Sigmoid colon (tissue), 7 donors: ENCODE results near the gene TMEM140. TPM values are rescaled to one million over a fixed set of nuclear protein-coding genes. Genes with fewer than 3 reads are reported as not detected.

Source experiments
- DNase-seq: peaks from one replicate; pipeline ENCODE4 v3.0.0-alpha.2; 2019
- H3K27ac ChIP-seq, 4 donors: fragments of 200-600 bp; sonication (generic); one replicate each; pipeline ENCODE4 v1.5.1; 2016 to 2019; ENCODE audit warnings: mild to moderate bottlenecking in 1 of 4
- H3K27me3 ChIP-seq, 3 donors: fragments of 200-600 bp; sonication (generic); one replicate each; pipeline ENCODE4 v1.5.1; 2019; ENCODE audit warnings: mild to moderate bottlenecking in 1 of 3
- H3K36me3 ChIP-seq, 4 donors: fragments of 200-600 bp; sonication (generic); one replicate each; pipeline ENCODE4 v1.5.1; 2016 to 2019
- H3K4me1 ChIP-seq, 4 donors: fragments of 200-600 bp; sonication (generic); one replicate each; pipeline ENCODE4 v1.5.1; 2017 to 2019
- H3K4me3 ChIP-seq, 4 donors: fragments of 200-600 bp; sonication (generic); one replicate each; pipeline ENCODE4 v1.5.1; 2017 to 2019; ENCODE audit warnings: mild to moderate bottlenecking in 2 of 4, moderate library complexity in 1 of 4
- H3K9me3 ChIP-seq, 4 donors: fragments of 200-600 bp in 3 of 4; sonication (generic) in 3 of 4; one replicate each; pipeline versions ENCODE4 v1.5.1 to v1.6.1; 2013 to 2019
- EP300 ChIP-seq, 4 donors: sonication (generic); formaldehyde crosslinking; IDR thresholded peaks; one replicate each; pipeline ENCODE4 v1.6.1; 2017; ENCODE audit warnings: antibody characterized with exemption in 4 of 4
- POLR2A ChIP-seq, 2 donors: fragments of 450-650 bp; IDR thresholded peaks; one replicate each; pipeline ENCODE4 v1.6.1; 2016; ENCODE audit warnings: antibody characterized with exemption in 2 of 2, mild to moderate bottlenecking in 2 of 2, moderate library complexity in 2 of 2
- POLR2AphosphoS5 ChIP-seq, 4 donors: sonication (generic); formaldehyde crosslinking; IDR thresholded peaks; one replicate each; pipeline ENCODE4 v1.6.1; 2017; ENCODE audit warnings: antibody characterized with exemption in 4 of 4
- WGBS, 2 donors: extraction: QIAGEN DNeasy Blood & Tissue Kit; methylation state at CpG; one replicate each; pipeline ENCODE4 v1.1.7; 2013; 5-methylcytosine and 5-hydroxymethylcytosine counted together
- intact Hi-C: fragments of 100-400 bp; cut with DNase I; formaldehyde crosslinking; loops from one replicate; pipeline ENCODE4 v1.15.1; 2023
- polyA plus RNA-seq, 3 donors: library from polyadenylated mRNA; stranded (reverse); fragments of 200-250 nt; gene quantifications; one replicate each; pipeline ENCODE4 v1.2.3, GENCODE V29; 2013
- total RNA-seq, 4 donors: library from RNA; depleted of rRNA; stranded (reverse); fragments of >200 nt; gene quantifications; one replicate each; pipeline ENCODE4 v1.1.0, GENCODE V29; 2016
- TF ChIP-seq, protein P1 (sequence below), 4 experiments: fragments of 450-650 bp in 3 of 4; fragments of 200-600 bp in 1 of 4; IDR thresholded peaks; one replicate each; pipeline ENCODE4 v1.5.1; 2016 to 2019; ENCODE audit warnings: antibody characterized with exemption in 4 of 4, mild to moderate bottlenecking in 3 of 4, moderate library complexity in 2 of 4
- donor health status: healthy with polysubstance abuse.
- donor health status: Bipolar disorder and iron deficiency.
- donor health status: healthy.

Gene TMEM140
- total and polyA plus RNA-seq, 7 donors = 5.4 to 29.6 (median 18.3) TPM

DNA sequence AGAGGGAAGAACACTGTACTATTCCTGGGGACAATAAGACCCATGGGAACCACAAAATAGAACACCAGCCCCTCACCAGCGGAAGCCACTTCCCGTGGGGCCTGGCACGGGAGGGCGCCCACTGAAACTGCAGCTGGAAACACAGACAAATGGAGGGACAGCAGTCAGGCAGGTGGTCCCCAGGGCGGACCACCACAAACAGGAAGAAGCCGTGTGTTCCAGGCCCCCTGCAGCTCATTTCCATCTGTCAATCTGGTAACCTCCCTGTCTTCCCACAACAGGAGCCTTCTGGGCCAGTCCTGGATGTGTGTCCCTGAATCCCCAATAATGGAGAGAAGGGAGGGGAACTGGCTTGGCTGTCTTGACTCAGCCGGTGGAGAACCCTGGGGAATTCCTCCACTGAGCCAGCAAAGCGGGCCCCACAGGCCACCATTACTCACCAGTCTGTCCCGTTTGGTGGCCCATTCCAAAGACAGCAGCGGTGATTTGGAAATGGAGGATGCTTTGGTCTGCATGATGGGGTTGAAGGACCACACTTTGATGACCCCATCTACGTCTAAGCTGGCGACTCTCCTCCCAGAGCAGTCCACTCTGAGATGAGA is 46.7 kb downstream of the TMEM140 start:
- Histone ChIP-seq H3K27me3 (no peaks in the 10 kb centered on the region), H3K4me1 (no peaks in the 10 kb centered on the region), H3K4me3 (no peak overlapping the region), H3K27ac (peak overlapping the region in 1 of 4 donors; percentile 81), H3K36me3 (peaks cover 15 to 84% (median 42%) of the 10 kb centered on the region in 4 donors), H3K9me3 (no peaks in the 10 kb centered on the region)
- TF ChIP-seq EP300 (IDR thresholded peaks at IDR 0.05) (no peak), POLR2AphosphoS5 (IDR thresholded peaks at IDR 0.05) (no peak), POLR2A (IDR thresholded peaks at IDR 0.05) (no peak)
- TF ChIP-seq, protein P1, sequence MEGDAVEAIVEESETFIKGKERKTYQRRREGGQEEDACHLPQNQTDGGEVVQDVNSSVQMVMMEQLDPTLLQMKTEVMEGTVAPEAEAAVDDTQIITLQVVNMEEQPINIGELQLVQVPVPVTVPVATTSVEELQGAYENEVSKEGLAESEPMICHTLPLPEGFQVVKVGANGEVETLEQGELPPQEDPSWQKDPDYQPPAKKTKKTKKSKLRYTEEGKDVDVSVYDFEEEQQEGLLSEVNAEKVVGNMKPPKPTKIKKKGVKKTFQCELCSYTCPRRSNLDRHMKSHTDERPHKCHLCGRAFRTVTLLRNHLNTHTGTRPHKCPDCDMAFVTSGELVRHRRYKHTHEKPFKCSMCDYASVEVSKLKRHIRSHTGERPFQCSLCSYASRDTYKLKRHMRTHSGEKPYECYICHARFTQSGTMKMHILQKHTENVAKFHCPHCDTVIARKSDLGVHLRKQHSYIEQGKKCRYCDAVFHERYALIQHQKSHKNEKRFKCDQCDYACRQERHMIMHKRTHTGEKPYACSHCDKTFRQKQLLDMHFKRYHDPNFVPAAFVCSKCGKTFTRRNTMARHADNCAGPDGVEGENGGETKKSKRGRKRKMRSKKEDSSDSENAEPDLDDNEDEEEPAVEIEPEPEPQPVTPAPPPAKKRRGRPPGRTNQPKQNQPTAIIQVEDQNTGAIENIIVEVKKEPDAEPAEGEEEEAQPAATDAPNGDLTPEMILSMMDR (IDR thresholded peaks at IDR 0.05) = no peak
- 86 to 94% methylated on average over 12 of the region's 12 CpGs for WGBS, 2 donors
- intact Hi-C loops = no loop called here
- no peak for DNase-seq

GRCh38 chr7:135195156-135195555 is 47.3 kb downstream of the TMEM140 start:
- TF ChIP-seq POLR2A (IDR thresholded peaks at IDR 0.05) (no peak), EP300 (IDR thresholded peaks at IDR 0.05) (no peak), POLR2AphosphoS5 (IDR thresholded peaks at IDR 0.05) (no peak)
- TF ChIP-seq, protein P1 (IDR thresholded peaks at IDR 0.05) = no peak
- Histone ChIP-seq H3K9me3 (no peaks in the 10 kb centered on the region), H3K36me3 (peaks cover 15 to 88% (median 42%) of the 10 kb centered on the region in 4 donors), H3K27ac (peak overlapping the region in 1 of 4 donors; percentile 81), H3K4me1 (no peaks in the 10 kb centered on the region), H3K4me3 (no peak overlapping the region), H3K27me3 (no peaks in the 10 kb centered on the region)
- no peak for DNase-seq
- intact Hi-C loops = no loop called here
- 92 to 96% methylated on average over 4 of the region's 4 CpGs for WGBS, 2 donors

- TF ChIP-seq, protein P1 (IDR thresholded peaks at IDR 0.05) = no peak
- no peak for TF ChIP-seq EP300 (IDR thresholded peaks at IDR 0.05)
- TF ChIP-seq POLR2AphosphoS5 (IDR thresholded peaks at IDR 0.05) = no peak
- no peak for TF ChIP-seq POLR2A (IDR thresholded peaks at IDR 0.05)
- intact Hi-C loops = no loop called here
- Histone ChIP-seq H3K4me1 (no peaks in the 10 kb centered on the region), H3K9me3 (no peaks in the 10 kb centered on the region), H3K27ac (no peak overlapping the region), H3K27me3 (no peaks in the 10 kb centered on the region), H3K4me3 (no peak overlapping the region), H3K36me3 (peaks cover 15 to 91% (median 42%) of the 10 kb centered on the region in 4 donors)
- WGBS, 2 donors = 95 to 96% methylated on average over 14 of the region's 14 CpGs
- no peak for DNase-seq
These were observed 48.2 kb downstream of the TMEM140 start for GRCh38 chr7:135195968-135196629.

DNA sequence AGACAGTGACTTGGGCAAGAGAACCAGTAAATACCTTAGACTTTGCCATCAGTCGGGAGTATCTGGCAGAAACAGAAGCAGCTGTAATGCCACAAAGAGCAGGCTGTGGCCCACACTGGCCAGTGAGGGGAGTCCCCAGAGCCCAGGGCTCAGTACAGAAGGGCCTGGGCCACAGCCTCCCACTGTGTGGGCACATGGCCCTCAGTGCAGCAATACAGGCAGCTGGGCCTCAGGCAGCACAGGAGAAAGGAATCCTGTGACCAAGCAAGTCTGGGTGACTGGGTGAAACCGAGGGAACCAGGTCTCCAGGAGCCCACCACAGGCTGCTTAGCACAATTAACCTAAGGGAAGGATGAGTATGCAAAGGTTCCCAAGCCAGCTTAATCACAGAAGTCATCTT is 49.5 kb downstream of the TMEM140 start:
- Histone ChIP-seq H3K27me3 (no peaks in the 10 kb centered on the region), H3K4me3 (no peak overlapping the region), H3K9me3 (no peaks in the 10 kb centered on the region), H3K27ac (no peak overlapping the region), H3K36me3 (peaks cover 13 to 99% (median 41%) of the 10 kb centered on the region in 4 donors), H3K4me1 (no peaks in the 10 kb centered on the region)
- TF ChIP-seq, protein P1 (IDR thresholded peaks at IDR 0.05) = no peak
- no peak for DNase-seq
- intact Hi-C loops = no loop called here
- 89 to 97% methylated on average over 2 of the region's 2 CpGs for WGBS, 2 donors
